GM12878 (cell line): ENCODE data around the gene MEX3D. TPM values are rescaled to one million over a fixed set of nuclear protein-coding genes. Genes with fewer than 3 reads are reported as not detected.

Source experiments
- BHLHE40 ChIP-seq, 2 experiments: fragments of 450-650 bp in 1 of 2; IDR thresholded peaks; 2 replicates each; pipeline ENCODE4 v1.6.1; 2011 to 2017; ENCODE audit warnings: low read depth in 2 of 2, borderline replicate concordance in 1 of 2, improper control_type of control experiment in 1 of 2, low read length in 1 of 2, mild to moderate bottlenecking in 1 of 2
- DPF2 ChIP-seq: fragments of 450-650 bp; IDR thresholded peaks from 2 replicates; pipeline ENCODE4 v1.6.1; 2017; ENCODE audit warnings: mild to moderate bottlenecking
- JUND ChIP-seq: IDR thresholded peaks from 2 replicates; pipeline ENCODE4 v1.6.1; 2012; ENCODE audit warnings: low read depth, mild to moderate bottlenecking, low read length, improper control_type of control experiment, moderate library complexity
- KDM1A ChIP-seq: fragments of 200-600 bp; sonication (generic); IDR thresholded peaks from 2 replicates; pipeline ENCODE4 v1.6.1; 2016; ENCODE audit warnings: borderline replicate concordance
- NKRF ChIP-seq: fragments of 450-650 bp; conservative IDR thresholded peaks from 2 replicates; pipeline ENCODE4 v1.6.1; 2017; ENCODE audit warnings: mild to moderate bottlenecking, moderate library complexity
- PKNOX1 ChIP-seq: fragments of 450-650 bp; IDR thresholded peaks from 2 replicates; pipeline ENCODE4 v1.6.1; 2016; ENCODE audit warnings: mild to moderate bottlenecking
- POLR2AphosphoS2 ChIP-seq: IDR thresholded peaks from 2 replicates; pipeline ENCODE4 v1.6.1; 2011; ENCODE audit warnings: low read depth, mild to moderate bottlenecking, low read length, improper control_type of control experiment, moderate library complexity
- RFX5 ChIP-seq: IDR thresholded peaks from 2 replicates; pipeline ENCODE4 v1.6.1; 2011; ENCODE audit warnings: low read depth, low read length, improper control_type of control experiment
- SIN3A ChIP-seq: IDR thresholded peaks from 2 replicates; pipeline ENCODE4 v1.6.1; 2012; ENCODE audit warnings: low read depth, low read length, improper control_type of control experiment
- SRF ChIP-seq, 2 experiments: IDR thresholded peaks; 2 replicates each; pipeline ENCODE4 v1.6.1; 2011; ENCODE audit warnings: low read depth in 2 of 2, low read length in 2 of 2, mild to moderate bottlenecking in 1 of 2, moderate library complexity in 1 of 2
- STAT3 ChIP-seq: IDR thresholded peaks from 2 replicates; pipeline ENCODE4 v1.6.1; 2011; ENCODE audit warnings: low read depth, low read length, improper control_type of control experiment
- ZNF687 ChIP-seq: fragments of 450-650 bp; IDR thresholded peaks from 2 replicates; pipeline ENCODE4 v1.6.1; 2017; ENCODE audit warnings: mild to moderate bottlenecking, moderate library complexity
- polyA plus RNA-seq, 11 experiments: library from polyadenylated mRNA; depleted of rRNA in 4 of 11; unstranded in 6 of 11; stranded (reverse) in 5 of 11; fragments of >200 nt; fragmentation: Nextera tagmentation in 4 of 11; fragmentation: Illumina TruSeq in 1 of 11; extraction: Ambion mirVana in 4 of 11; extraction: Trizol in 1 of 11; gene quantifications; 1 replicate in 1 of 11; 2 replicates in 10 of 11; pipeline versions ENCODE4 v1.2.1 to v1.2.3, GENCODE V29; 2011 to 2016; ENCODE audit warnings: inconsistent platforms in 2 of 11, missing spikeins in 2 of 11, low read depth in 1 of 11
- total RNA-seq, 4 experiments: library from RNA; depleted of rRNA in 3 of 4; stranded (reverse); fragments of >200 nt in 3 of 4; fragmentation: Illumina TruSeq in 1 of 4; extraction: Trizol in 1 of 4; gene quantifications; 2 replicates each; pipeline versions ENCODE4 v1.2.1 to v1.2.3, GENCODE V29; 2013 to 2021

MEX3D gene
- total and polyA plus RNA-seq, 10 of the 15 experiments (the other 5 are each of a cell fraction or from before 2014, with no cell fraction given) = 0.18 to 6.8 (median 0.81) TPM

GRCh38 chr19:1513499-1514294 lies 54.4 kb downstream of the MEX3D start (continued):
- TF ChIP-seq POLR2AphosphoS2 = no peak
- peak; percentile 26; the same call in 1 of the 2 replicates for TF ChIP-seq DPF2
- TF ChIP-seq BHLHE40 (IDR thresholded peaks at IDR 0.05; ENCODE audit: borderline replicate concordance in 1 of 2, low read depth in 2 of 2, low read length in 1 of 2) = no peak
- TF ChIP-seq PKNOX1 = no peak
- TF ChIP-seq KDM1A = no peak
- TF ChIP-seq STAT3 = no peak
- TF ChIP-seq RFX5 = no peak
- no peak for TF ChIP-seq JUND
- TF ChIP-seq NKRF = no peak
- no peak for TF ChIP-seq SRF (IDR thresholded peaks at IDR 0.05; ENCODE audit: low read depth in 2 of 2, low read length in 2 of 2)
- no peak for TF ChIP-seq SIN3A
- TF ChIP-seq ZNF687 = no peak
